Measurements from ENCODE around the gene NLGN1. TPM values are rescaled to one million over a fixed set of nuclear protein-coding genes. Genes with fewer than 3 reads are reported as not detected.

The NLGN1 gene
- total RNA-seq, 1 donor from 2014 or later, result 50.2 TPM

DNA sequence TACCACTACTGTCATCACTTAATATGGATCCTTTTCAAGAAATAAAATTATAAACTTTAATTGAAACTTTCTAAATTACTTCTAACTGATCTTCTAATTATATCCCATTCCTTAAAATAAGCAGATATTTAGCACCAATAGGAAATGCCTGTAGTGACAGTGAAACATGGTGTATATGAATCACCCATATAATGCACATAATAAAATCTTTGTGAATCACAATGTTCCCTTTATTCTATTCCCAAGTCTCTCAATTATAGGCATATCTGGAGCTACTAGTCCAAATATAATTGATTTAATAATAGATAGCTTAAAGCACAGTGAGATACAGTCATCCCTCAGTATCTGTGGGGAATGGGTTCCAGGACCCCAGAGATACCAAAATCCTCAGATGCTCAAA is 490.3 kb downstream of the NLGN1 start:
- H3K27me3 Mint-ChIP-seq (ENCODE audit: unreplicated experiment), result no peaks in the 10 kb centered on the region
- H3K9me3 Mint-ChIP-seq (ENCODE audit: unreplicated experiment), result no peaks in the 10 kb centered on the region
- no peak for DNase-seq
- no peak overlapping the region for H3K4me3 Mint-ChIP-seq (ENCODE audit: unreplicated experiment)
- no peak overlapping the region for H3K27ac Mint-ChIP-seq (ENCODE audit: unreplicated experiment)
- H3K4me1 Mint-ChIP-seq (ENCODE audit: low read depth, unreplicated experiment), result no peaks in the 10 kb centered on the region
- TF ChIP-seq, protein P1, sequence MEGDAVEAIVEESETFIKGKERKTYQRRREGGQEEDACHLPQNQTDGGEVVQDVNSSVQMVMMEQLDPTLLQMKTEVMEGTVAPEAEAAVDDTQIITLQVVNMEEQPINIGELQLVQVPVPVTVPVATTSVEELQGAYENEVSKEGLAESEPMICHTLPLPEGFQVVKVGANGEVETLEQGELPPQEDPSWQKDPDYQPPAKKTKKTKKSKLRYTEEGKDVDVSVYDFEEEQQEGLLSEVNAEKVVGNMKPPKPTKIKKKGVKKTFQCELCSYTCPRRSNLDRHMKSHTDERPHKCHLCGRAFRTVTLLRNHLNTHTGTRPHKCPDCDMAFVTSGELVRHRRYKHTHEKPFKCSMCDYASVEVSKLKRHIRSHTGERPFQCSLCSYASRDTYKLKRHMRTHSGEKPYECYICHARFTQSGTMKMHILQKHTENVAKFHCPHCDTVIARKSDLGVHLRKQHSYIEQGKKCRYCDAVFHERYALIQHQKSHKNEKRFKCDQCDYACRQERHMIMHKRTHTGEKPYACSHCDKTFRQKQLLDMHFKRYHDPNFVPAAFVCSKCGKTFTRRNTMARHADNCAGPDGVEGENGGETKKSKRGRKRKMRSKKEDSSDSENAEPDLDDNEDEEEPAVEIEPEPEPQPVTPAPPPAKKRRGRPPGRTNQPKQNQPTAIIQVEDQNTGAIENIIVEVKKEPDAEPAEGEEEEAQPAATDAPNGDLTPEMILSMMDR (IDR thresholded peaks at IDR 0.05; ENCODE audit: partially characterized antibody, unreplicated experiment), result no peak
- H3K36me3 Mint-ChIP-seq (ENCODE audit: unreplicated experiment), result peaks cover 3% of the 10 kb centered on the region

GRCh38 chr3:173889596-173889995 is 492.1 kb downstream of the NLGN1 start:
- no peaks in the 10 kb centered on the region for H3K36me3 Mint-ChIP-seq (ENCODE audit: unreplicated experiment)
- no peak overlapping the region for H3K4me3 Mint-ChIP-seq (ENCODE audit: unreplicated experiment)
- no peaks in the 10 kb centered on the region for H3K9me3 Mint-ChIP-seq (ENCODE audit: unreplicated experiment)
- no peaks in the 10 kb centered on the region for H3K4me1 Mint-ChIP-seq (ENCODE audit: low read depth, unreplicated experiment)
- H3K27ac Mint-ChIP-seq (ENCODE audit: unreplicated experiment), result no peak overlapping the region
- DNase-seq, result no peak
- TF ChIP-seq, protein P1 (IDR thresholded peaks at IDR 0.05; ENCODE audit: partially characterized antibody, unreplicated experiment), result no peak
- no peaks in the 10 kb centered on the region for H3K27me3 Mint-ChIP-seq (ENCODE audit: unreplicated experiment)

- Mint-ChIP-seq H3K36me3 (ENCODE audit: unreplicated experiment) (no peaks in the 10 kb centered on the region), H3K9me3 (ENCODE audit: unreplicated experiment) (no peaks in the 10 kb centered on the region), H3K27me3 (ENCODE audit: unreplicated experiment) (no peaks in the 10 kb centered on the region), H3K4me3 (ENCODE audit: unreplicated experiment) (no peak overlapping the region), H3K27ac (ENCODE audit: unreplicated experiment) (no peak overlapping the region), H3K4me1 (ENCODE audit: low read depth, unreplicated experiment) (no peaks in the 10 kb centered on the region)
- DNase-seq, result no peak
- TF ChIP-seq, protein P1 (IDR thresholded peaks at IDR 0.05; ENCODE audit: partially characterized antibody, unreplicated experiment), result no peak
Measured at GRCh38 chr3:173890091-173890490, 492.5 kb downstream of the NLGN1 start.

DNA sequence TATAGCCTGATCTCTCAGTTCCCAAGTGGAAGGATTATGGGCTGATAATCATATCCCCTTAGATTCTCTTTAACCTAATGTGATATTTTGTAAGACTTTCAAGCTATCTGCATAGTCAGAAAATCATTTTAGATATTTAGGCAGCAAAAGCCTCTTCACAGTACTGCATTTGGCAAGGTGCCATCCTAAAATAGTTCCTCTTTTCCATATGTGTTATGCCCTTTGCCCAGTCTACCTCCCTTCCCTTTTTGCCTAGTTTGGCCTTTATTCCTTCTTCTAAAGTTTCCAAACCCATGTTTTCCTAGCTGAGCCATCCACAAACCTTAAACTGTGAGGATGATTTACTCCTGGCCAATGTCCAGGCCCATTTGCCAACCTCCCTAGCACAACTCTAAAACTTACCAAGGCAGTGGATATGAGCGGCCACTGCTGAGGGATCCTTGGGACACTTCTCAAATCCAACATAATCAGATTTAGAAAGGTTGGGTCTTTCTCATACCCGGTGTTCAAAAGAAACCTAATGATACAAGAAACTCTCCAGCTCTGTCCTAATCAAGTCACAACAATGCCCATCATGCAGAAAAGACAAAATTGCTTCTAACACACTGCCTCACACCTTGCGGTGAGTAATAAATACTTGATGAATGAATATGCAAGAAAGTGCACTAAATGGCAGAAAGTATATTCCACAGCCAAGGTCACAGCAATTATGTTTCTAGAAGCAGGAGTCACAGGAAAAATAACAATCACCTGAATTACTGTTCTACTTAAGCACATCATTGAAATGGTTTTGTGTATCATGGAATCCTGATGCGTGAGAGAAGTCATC is 493.9 kb downstream of the NLGN1 start:
- H3K4me1 Mint-ChIP-seq (ENCODE audit: low read depth, unreplicated experiment), result no peaks in the 10 kb centered on the region
- no peaks in the 10 kb centered on the region for H3K36me3 Mint-ChIP-seq (ENCODE audit: unreplicated experiment)
- TF ChIP-seq, protein P1 (IDR thresholded peaks at IDR 0.05; ENCODE audit: partially characterized antibody, unreplicated experiment), result no peak
- H3K27ac Mint-ChIP-seq (ENCODE audit: unreplicated experiment), result no peak overlapping the region
- peaks cover under 1% of the 10 kb centered on the region for H3K9me3 Mint-ChIP-seq (ENCODE audit: unreplicated experiment)
- no peak overlapping the region for H3K4me3 Mint-ChIP-seq (ENCODE audit: unreplicated experiment)
- H3K27me3 Mint-ChIP-seq (ENCODE audit: unreplicated experiment), result no peaks in the 10 kb centered on the region
- DNase-seq, result no peak

DNA sequence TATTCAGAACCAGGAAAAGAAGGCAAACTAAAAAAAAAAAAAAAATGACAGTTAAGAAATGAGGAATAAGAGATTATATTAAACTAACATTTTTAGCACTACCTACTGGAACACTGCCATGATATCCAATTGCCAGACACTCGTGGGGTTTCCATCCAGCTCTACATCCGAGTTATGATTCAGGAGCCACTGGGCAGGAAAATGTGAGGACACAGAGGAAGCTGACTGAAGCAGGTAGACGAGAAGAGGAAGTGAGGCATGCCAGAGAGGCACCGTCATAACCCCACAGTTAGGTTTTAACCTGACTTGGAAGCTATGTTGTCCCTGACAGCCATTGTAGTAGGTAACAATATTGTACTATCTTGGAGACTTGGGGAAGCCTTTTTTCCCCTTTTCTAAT is 495.0 kb downstream of the NLGN1 start:
- H3K9me3 Mint-ChIP-seq (ENCODE audit: unreplicated experiment), result peaks cover 4% of the 10 kb centered on the region
- TF ChIP-seq, protein P1 (IDR thresholded peaks at IDR 0.05; ENCODE audit: partially characterized antibody, unreplicated experiment), result no peak
- no peaks in the 10 kb centered on the region for H3K27me3 Mint-ChIP-seq (ENCODE audit: unreplicated experiment)
- H3K4me3 Mint-ChIP-seq (ENCODE audit: unreplicated experiment), result no peak overlapping the region
- H3K27ac Mint-ChIP-seq (ENCODE audit: unreplicated experiment), result no peak overlapping the region
- no peaks in the 10 kb centered on the region for H3K36me3 Mint-ChIP-seq (ENCODE audit: unreplicated experiment)
- DNase-seq, result no peak
- H3K4me1 Mint-ChIP-seq (ENCODE audit: low read depth, unreplicated experiment), result peaks cover 1% of the 10 kb centered on the region
